ENCODE measurements around the gene WLS.

- TF ChIP-seq CTCF (IDR thresholded peaks at IDR 0.05; ENCODE audit: poor library complexity, severe bottlenecking) (no peak), EP300 (conservative IDR thresholded peaks at IDR 0.05; ENCODE audit: poor library complexity, severe bottlenecking) (no peak), SMC3 (conservative IDR thresholded peaks at IDR 0.05; ENCODE audit: poor library complexity) (no peak), POLR2AphosphoS5 (IDR thresholded peaks at IDR 0.05) (no peak), EZH2 (IDR thresholded peaks at IDR 0.05; ENCODE audit: borderline replicate concordance, insufficient read depth, low read length, poor library complexity, severe bottlenecking) (no peak), MXI1 (conservative IDR thresholded peaks at IDR 0.05; ENCODE audit: poor library complexity, severe bottlenecking) (no peak)
- TF ChIP-seq, protein P1, sequence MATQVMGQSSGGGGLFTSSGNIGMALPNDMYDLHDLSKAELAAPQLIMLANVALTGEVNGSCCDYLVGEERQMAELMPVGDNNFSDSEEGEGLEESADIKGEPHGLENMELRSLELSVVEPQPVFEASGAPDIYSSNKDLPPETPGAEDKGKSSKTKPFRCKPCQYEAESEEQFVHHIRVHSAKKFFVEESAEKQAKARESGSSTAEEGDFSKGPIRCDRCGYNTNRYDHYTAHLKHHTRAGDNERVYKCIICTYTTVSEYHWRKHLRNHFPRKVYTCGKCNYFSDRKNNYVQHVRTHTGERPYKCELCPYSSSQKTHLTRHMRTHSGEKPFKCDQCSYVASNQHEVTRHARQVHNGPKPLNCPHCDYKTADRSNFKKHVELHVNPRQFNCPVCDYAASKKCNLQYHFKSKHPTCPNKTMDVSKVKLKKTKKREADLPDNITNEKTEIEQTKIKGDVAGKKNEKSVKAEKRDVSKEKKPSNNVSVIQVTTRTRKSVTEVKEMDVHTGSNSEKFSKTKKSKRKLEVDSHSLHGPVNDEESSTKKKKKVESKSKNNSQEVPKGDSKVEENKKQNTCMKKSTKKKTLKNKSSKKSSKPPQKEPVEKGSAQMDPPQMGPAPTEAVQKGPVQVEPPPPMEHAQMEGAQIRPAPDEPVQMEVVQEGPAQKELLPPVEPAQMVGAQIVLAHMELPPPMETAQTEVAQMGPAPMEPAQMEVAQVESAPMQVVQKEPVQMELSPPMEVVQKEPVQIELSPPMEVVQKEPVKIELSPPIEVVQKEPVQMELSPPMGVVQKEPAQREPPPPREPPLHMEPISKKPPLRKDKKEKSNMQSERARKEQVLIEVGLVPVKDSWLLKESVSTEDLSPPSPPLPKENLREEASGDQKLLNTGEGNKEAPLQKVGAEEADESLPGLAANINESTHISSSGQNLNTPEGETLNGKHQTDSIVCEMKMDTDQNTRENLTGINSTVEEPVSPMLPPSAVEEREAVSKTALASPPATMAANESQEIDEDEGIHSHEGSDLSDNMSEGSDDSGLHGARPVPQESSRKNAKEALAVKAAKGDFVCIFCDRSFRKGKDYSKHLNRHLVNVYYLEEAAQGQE (IDR thresholded peaks at IDR 0.05; ENCODE audit: borderline replicate concordance): no peak
These were observed 3.5 kb downstream of the WLS start for GRCh38 chr1:68228851-68229250.

All from neural cell (in vitro differentiated cells).